ENCODE results near the gene RAMP2.

RAMP2 gene

GRCh38 chr17:42779936-42780850, 19.2 kb downstream of the RAMP2 start, which contains the start of gene WNK4:
Gene WNK4, plus strand, starts transcription at chr17:42780610. Its CDS starts 89 bp downstream, at chr17:42780699.
- no peaks in the 10 kb centered on the region for H3K79me2 ChIP-seq (ENCODE audit: insufficient read depth, low read length)
- H3K9ac ChIP-seq (ENCODE audit: low read length) = no peak within 1 kb of the TSS
- no peak within 1 kb of the TSS for H3K27ac ChIP-seq (ENCODE audit: low read depth, low read length)
- no peak within 1 kb of the TSS for H2AFZ ChIP-seq (ENCODE audit: low read depth, low read length, severe bottlenecking)
- H3K4me3 ChIP-seq (ENCODE audit: insufficient read depth, low read length, poor library complexity, severe bottlenecking) = no peak within 1 kb of the TSS
- no peak within 1 kb of the TSS for H3K4me2 ChIP-seq (ENCODE audit: low read depth, low read length, poor library complexity, severe bottlenecking)
- no peaks in the 10 kb centered on the region for H3K9me3 ChIP-seq (ENCODE audit: insufficient read depth, low read length)
- H3K36me3 ChIP-seq (ENCODE audit: low read length) = peaks cover 4% of the 10 kb centered on the region
- no peaks in the 10 kb centered on the region for H4K20me1 ChIP-seq (ENCODE audit: low read depth, low read length)
- H3K27me3 ChIP-seq (ENCODE audit: low read length) = no peaks in the 10 kb centered on the region
- H3K9me2 ChIP-seq (replicated peaks; ENCODE audit: insufficient read depth, low read length) = no peaks in the 10 kb centered on the region
- no peak for TF ChIP-seq EZH2phosphoT487 (conservative IDR thresholded peaks at IDR 0.05; ENCODE audit: low read length)
- no peaks in the 10 kb centered on the region for H3F3A ChIP-seq (ENCODE audit: insufficient read depth)

- TF ChIP-seq CTCF (IDR thresholded peaks at IDR 0.05; ENCODE audit: insufficient read depth, low read length, poor library complexity, severe bottlenecking) (no peak), EZH2phosphoT487 (conservative IDR thresholded peaks at IDR 0.05; ENCODE audit: low read length) (no peak)
- Histone ChIP-seq H3K9me2 (replicated peaks; ENCODE audit: insufficient read depth, low read length) (no peaks in the 10 kb centered on the region), H4K20me1 (ENCODE audit: low read depth, low read length) (no peaks in the 10 kb centered on the region), H3K4me3 (ENCODE audit: insufficient read depth, low read length, poor library complexity, severe bottlenecking) (no peak overlapping the region), H3K9me3 (ENCODE audit: insufficient read depth, low read length) (no peaks in the 10 kb centered on the region), H3K27me3 (ENCODE audit: low read length) (no peaks in the 10 kb centered on the region), H3K36me3 (ENCODE audit: low read length) (no peaks in the 10 kb centered on the region; the same call in 1 of the 2 replicates), H3F3A (ENCODE audit: insufficient read depth) (no peaks in the 10 kb centered on the region), H3K79me2 (ENCODE audit: insufficient read depth, low read length) (no peaks in the 10 kb centered on the region), H3K9ac (ENCODE audit: low read length) (no peak overlapping the region), H3K4me2 (ENCODE audit: low read depth, low read length, poor library complexity, severe bottlenecking) (no peak overlapping the region), H3K27ac (ENCODE audit: low read depth, low read length) (no peak overlapping the region), H2AFZ (ENCODE audit: low read depth, low read length, severe bottlenecking) (no peak overlapping the region)
Measured at GRCh38 chr17:42780851-42781638, 20.0 kb downstream of the RAMP2 start.

GRCh38 chr17:42781639-42782165, 20.7 kb downstream of the RAMP2 start:
- TF ChIP-seq CTCF (IDR thresholded peaks at IDR 0.05; ENCODE audit: insufficient read depth, low read length, poor library complexity, severe bottlenecking) (no peak), EZH2phosphoT487 (conservative IDR thresholded peaks at IDR 0.05; ENCODE audit: low read length) (no peak)
- Histone ChIP-seq H3F3A (ENCODE audit: insufficient read depth) (no peaks in the 10 kb centered on the region), H3K4me2 (ENCODE audit: low read depth, low read length, poor library complexity, severe bottlenecking) (no peak overlapping the region), H3K27me3 (ENCODE audit: low read length) (no peaks in the 10 kb centered on the region), H3K4me3 (ENCODE audit: insufficient read depth, low read length, poor library complexity, severe bottlenecking) (no peak overlapping the region), H3K9me3 (ENCODE audit: insufficient read depth, low read length) (no peaks in the 10 kb centered on the region), H4K20me1 (ENCODE audit: low read depth, low read length) (no peaks in the 10 kb centered on the region), H2AFZ (ENCODE audit: low read depth, low read length, severe bottlenecking) (no peak overlapping the region), H3K9ac (ENCODE audit: low read length) (no peak overlapping the region), H3K27ac (ENCODE audit: low read depth, low read length) (no peak overlapping the region), H3K9me2 (replicated peaks; ENCODE audit: insufficient read depth, low read length) (no peaks in the 10 kb centered on the region), H3K79me2 (ENCODE audit: insufficient read depth, low read length) (no peaks in the 10 kb centered on the region), H3K36me3 (ENCODE audit: low read length) (no peaks in the 10 kb centered on the region)

All from SU-DHL-6 (cell line).